Keratinocyte (primary cell): Measurements from ENCODE around the gene GOLGA8T. TPM values are rescaled to one million over a fixed set of nuclear protein-coding genes. Genes with fewer than 3 reads are reported as not detected.
"Not testable (repeated sequence)": the region's sequence is repeated elsewhere in the genome, so short reads cannot be mapped to it uniquely, and the experiment has no call there.

Experiments
- DNase-seq: peaks from one replicate; pipeline ENCODE4 v3.0.0-alpha.2; 2011; ENCODE audit warnings: low read depth, missing footprints, low spot score
- FAIRE-seq: peaks from 2 replicates; lab custom pipeline; 2011; peaks lifted over from hg19 to GRCh38; lab: Jason Lieb, UNC
- H2AFZ ChIP-seq: 2 replicates; pipeline ENCODE4 v1.6.0; 2012; ENCODE audit warnings: low read length, control low read depth, inconsistent platforms; ENCODE audit not compliant: control insufficient read depth
- H3K27ac ChIP-seq: 2 replicates; pipeline ENCODE4 v1.5.1; 2011; ENCODE audit warnings: low read length; ENCODE audit not compliant: control insufficient read depth, insufficient read depth
- H3K27me3 ChIP-seq: 3 replicates; pipeline ENCODE4 v1.6.0; 2011; ENCODE audit warnings: low read length; ENCODE audit not compliant: control insufficient read depth, insufficient read depth; ENCODE audit errors: extremely low read depth
- H3K36me3 ChIP-seq, 2 experiments: 2 replicates in 1 of 2; 3 replicates in 1 of 2; pipeline ENCODE4 v1.5.1; 2011; ENCODE audit warnings: low read length in 2 of 2, mild to moderate bottlenecking in 1 of 2; ENCODE audit not compliant: control insufficient read depth in 2 of 2, insufficient read depth in 2 of 2; ENCODE audit errors: extremely low read depth in 1 of 2
- H3K4me1 ChIP-seq: 3 replicates; pipeline ENCODE4 v1.5.1; 2011; ENCODE audit warnings: low read length; ENCODE audit not compliant: control insufficient read depth, insufficient read depth; ENCODE audit errors: extremely low read depth
- H3K4me2 ChIP-seq: 3 replicates; pipeline ENCODE4 v1.6.0; 2011; ENCODE audit warnings: low read depth, low read length; ENCODE audit not compliant: control insufficient read depth, insufficient read depth; ENCODE audit errors: extremely low read depth
- H3K4me3 ChIP-seq, 3 experiments: fragments of 200-600 bp in 1 of 3; sonication (generic) in 1 of 3; 2 replicates in 2 of 3; 3 replicates in 1 of 3; pipeline ENCODE4 v1.5.1; 2011 to 2016; ENCODE audit warnings: low read length in 3 of 3, mild to moderate bottlenecking in 3 of 3, control low read depth in 2 of 3, inconsistent platforms in 1 of 3, low read depth in 1 of 3, mixed read lengths in 1 of 3, mixed run types in 1 of 3, moderate library complexity in 1 of 3; ENCODE audit not compliant: control insufficient read depth in 2 of 3, insufficient read depth in 2 of 3; ENCODE audit errors: extremely low read depth in 1 of 3
- H3K79me2 ChIP-seq: 2 replicates; pipeline ENCODE4 v1.6.0; 2012; ENCODE audit warnings: low read length; ENCODE audit not compliant: control insufficient read depth, insufficient read depth
- H3K9ac ChIP-seq: 3 replicates; pipeline ENCODE4 v1.6.0; 2011; ENCODE audit warnings: low read length; ENCODE audit not compliant: control insufficient read depth, insufficient read depth; ENCODE audit errors: extremely low read depth
- H3K9me1 ChIP-seq: 3 replicates; pipeline ENCODE4 v1.6.0; 2011; ENCODE audit warnings: low read length; ENCODE audit not compliant: control insufficient read depth, insufficient read depth; ENCODE audit errors: extremely low read depth
- H3K9me3 ChIP-seq: 2 replicates; pipeline ENCODE4 v1.5.1; 2012; ENCODE audit warnings: low read depth, low read length; ENCODE audit not compliant: control insufficient read depth
- H4K20me1 ChIP-seq: 3 replicates; pipeline ENCODE4 v1.6.0; 2011; ENCODE audit warnings: low read length; ENCODE audit not compliant: control insufficient read depth, insufficient read depth; ENCODE audit errors: extremely low read depth
- dilution Hi-C: fragments of 300-500 bp; cut with MboI; formaldehyde crosslinking; loops from one replicate; pipeline ENCODE4 v1.7.0; 2020; ENCODE audit warnings: low sequenced_read_pairs; ENCODE audit not compliant: extremely low pct_ligation_motif_present
- polyA minus RNA-seq, 3 experiments: library from RNA; depleted of rRNA, polyadenylated mRNA; stranded (reverse); fragments of >200 nt; gene quantifications; 1 replicate in 1 of 3; 2 replicates in 1 of 3; 3 replicates in 1 of 3; pipeline ENCODE4 v1.2.3, GENCODE V29; 2011
- polyA plus RNA-seq, 5 experiments: library from polyadenylated mRNA; depleted of rRNA in 3 of 5; stranded (reverse) in 3 of 5; stranded (forward) in 1 of 5; unstranded in 1 of 5; fragments of >200 nt; gene quantifications; 1 replicate in 1 of 5; 2 replicates in 3 of 5; 3 replicates in 1 of 5; pipeline versions ENCODE4 v1.2.1 to v1.2.3, GENCODE V29; 2011 to 2012; ENCODE audit warnings: missing spikeins in 2 of 5, low read depth in 1 of 5, low replicate concordance in 1 of 5

The GOLGA8T gene, protein sequence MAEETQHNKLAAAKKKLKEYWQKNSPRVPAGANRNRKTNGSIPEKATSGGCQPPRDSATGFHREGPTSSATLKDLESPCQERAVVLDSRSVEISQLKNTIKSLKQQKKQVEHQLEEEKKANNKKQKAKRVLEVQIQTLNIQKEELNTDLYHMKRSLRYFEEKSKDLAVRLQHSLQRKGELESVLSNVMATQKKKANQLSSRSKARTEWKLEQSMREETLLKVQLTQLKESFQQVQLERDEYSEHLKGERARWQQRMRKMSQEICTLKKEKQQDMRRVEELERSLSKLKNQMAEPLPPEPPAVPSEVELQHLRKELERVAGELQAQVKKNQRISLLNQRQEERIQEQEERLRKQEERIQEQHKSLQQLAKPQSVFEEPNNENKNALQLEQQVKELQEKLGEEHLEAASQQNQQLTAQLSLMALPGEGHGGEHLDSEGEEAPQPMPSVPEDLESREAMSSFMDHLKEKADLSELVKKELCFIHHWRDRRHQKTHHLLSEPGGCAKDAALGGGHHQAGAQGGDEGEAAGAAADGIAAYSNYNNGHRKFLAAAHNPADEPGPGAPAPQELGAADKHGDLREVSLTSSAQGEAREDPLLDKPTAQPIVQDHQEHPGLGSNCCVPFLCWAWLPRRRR
- polyA plus RNA-seq (0.10 TPM in 1 of 3 replicates, not detected in the others), polyA minus RNA-seq (not detected in 3 replicates)
- not detected for polyA plus RNA-seq (2011; ENCODE audit: low read depth)
- not detected in 2 replicates for polyA plus RNA-seq (2011; cell fraction: cytosol; rRNA removed)
- polyA plus RNA-seq (2011; cell fraction: nucleus; rRNA removed), result not detected in 2 replicates
- polyA plus RNA-seq (2012; ENCODE audit: low replicate concordance), result not detected in 2 replicates
- polyA minus RNA-seq (2011; cell fraction: cytosol; rRNA and poly(A)+ RNA removed), result not detected
- not detected in 2 replicates for polyA minus RNA-seq (2011; cell fraction: nucleus; rRNA and poly(A)+ RNA removed)

DNA sequence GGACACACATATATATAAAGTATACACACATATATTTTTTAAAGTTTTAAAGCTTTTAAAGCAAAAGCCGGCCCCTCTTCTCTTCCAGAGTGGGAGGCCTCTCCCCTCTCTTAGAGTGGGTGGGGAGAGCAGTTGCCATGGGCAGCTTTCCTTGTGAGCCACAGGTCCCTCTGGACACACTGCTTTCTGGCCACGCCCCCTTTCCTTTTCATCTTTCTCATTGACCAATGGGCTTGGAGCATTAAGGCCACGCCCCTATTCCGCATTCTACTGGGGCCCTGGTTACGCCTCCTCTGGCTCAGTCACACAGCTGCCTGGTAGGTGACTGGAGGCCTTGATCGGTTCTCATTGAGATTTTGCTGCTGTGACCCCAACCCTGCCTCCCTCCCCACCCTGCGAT lies at the start of gene GOLGA8T:
Gene GOLGA8T, plus strand, starts transcription at position 301 of the 400 bp plus-strand sequence. Its CDS starts 98 bp downstream, at position 399.
- H3K36me3 ChIP-seq, H3K9me3 ChIP-seq, H3K79me2 ChIP-seq, FAIRE-seq, H3K27ac ChIP-seq, H3K4me3 ChIP-seq, H3K9ac ChIP-seq, H4K20me1 ChIP-seq, H3K9me1 ChIP-seq, dilution Hi-C loops, DNase-seq, H2AFZ ChIP-seq, H3K27me3 ChIP-seq, H3K4me1 ChIP-seq, H3K4me2 ChIP-seq: not testable (repeated sequence)

DNA sequence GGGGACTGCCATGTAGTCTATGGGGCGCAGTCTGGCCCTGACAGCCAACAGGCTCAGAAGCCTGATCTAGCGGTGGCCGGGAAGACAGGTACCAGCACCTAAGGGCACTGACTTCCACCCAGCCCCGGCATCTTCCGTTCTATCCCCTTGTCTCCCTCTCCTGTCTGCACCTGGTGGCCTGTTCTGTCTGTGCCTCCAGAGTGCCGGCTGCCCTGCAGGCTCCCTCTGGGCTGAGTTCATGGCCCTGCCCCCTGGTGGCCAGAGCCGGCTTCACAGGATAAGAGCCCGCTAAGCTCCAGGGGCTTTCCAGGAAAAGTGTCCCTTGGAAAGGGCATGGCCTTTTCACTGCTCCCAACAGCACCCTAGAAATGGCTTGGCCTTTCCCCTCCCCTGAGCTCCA lies 37.0 kb upstream of the GOLGA8T start:
- H3K79me2 ChIP-seq, FAIRE-seq, H4K20me1 ChIP-seq, H3K4me1 ChIP-seq, H3K9me1 ChIP-seq, H3K27ac ChIP-seq, H3K36me3 ChIP-seq, H3K4me3 ChIP-seq, H3K9ac ChIP-seq, DNase-seq, H2AFZ ChIP-seq, H3K9me3 ChIP-seq, dilution Hi-C loops, H3K4me2 ChIP-seq, H3K27me3 ChIP-seq: not testable (repeated sequence)

- H3K4me1 ChIP-seq, H2AFZ ChIP-seq, H3K9me3 ChIP-seq, dilution Hi-C loops, H3K27ac ChIP-seq, H3K79me2 ChIP-seq, H3K9ac ChIP-seq, DNase-seq, FAIRE-seq, H3K36me3 ChIP-seq, H3K4me2 ChIP-seq, H4K20me1 ChIP-seq, H3K4me3 ChIP-seq, H3K27me3 ChIP-seq, H3K9me1 ChIP-seq: not testable (repeated sequence)
Measured at GRCh38 chr15:30102890-30103289, 32.0 kb upstream of the GOLGA8T start.

DNA sequence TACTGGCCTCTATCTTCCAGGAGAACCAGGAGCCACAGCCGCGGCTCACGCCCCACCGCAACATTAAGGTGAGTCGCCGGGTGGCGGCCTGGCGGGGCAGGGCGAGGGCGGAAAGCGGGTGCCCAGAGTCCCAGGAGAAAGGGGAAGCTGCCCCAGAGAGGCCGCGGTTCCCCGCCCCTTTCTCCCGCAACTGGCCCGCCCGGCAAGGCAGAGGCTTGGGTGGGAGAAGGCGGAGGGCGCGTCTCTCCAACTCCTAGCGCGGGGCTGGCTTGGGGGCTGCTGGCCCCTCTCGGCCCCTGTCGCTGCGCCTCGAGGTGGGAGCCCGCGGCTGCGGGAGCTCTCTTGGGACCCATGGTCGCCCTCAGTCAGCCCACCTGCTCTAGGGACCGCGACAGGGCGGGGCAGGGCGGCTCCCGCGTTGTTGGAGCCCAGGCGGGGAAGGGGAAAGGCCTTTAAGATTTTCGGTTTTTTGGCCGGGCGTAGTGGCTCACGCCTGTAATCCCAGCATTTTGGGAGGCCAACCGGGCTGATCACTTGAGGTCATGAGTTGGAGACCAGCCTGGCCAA lies 30.8 kb upstream of the GOLGA8T start:
- FAIRE-seq, H3K36me3 ChIP-seq, H4K20me1 ChIP-seq, DNase-seq, H3K79me2 ChIP-seq, H3K4me3 ChIP-seq, H3K4me1 ChIP-seq, H3K27me3 ChIP-seq, H3K9ac ChIP-seq, H2AFZ ChIP-seq, H3K9me1 ChIP-seq, H3K4me2 ChIP-seq, H3K9me3 ChIP-seq, H3K27ac ChIP-seq, dilution Hi-C loops: not testable (repeated sequence)
